ENCODE results near the gene PTPN5. TPM values are rescaled to one million over a fixed set of nuclear protein-coding genes. Genes with fewer than 3 reads are reported as not detected.

The PTPN5 gene
- total RNA-seq, 2 experiments from 2014 or later, result not detected

- no peak overlapping the region for H3K27ac Mint-ChIP-seq
- no peak for ATAC-seq
- no peaks in the 10 kb centered on the region for H3K36me3 Mint-ChIP-seq (ENCODE audit: low read depth)
- CTCF ChIA-PET, result no interaction called here
- TF ChIP-seq CTCF (IDR thresholded peaks at IDR 0.05), result no peak
- H3K4me3 Mint-ChIP-seq, result no peak overlapping the region
- H3K4me1 Mint-ChIP-seq (ENCODE audit: low read depth), result peaks cover 19% of the 10 kb centered on the region
- POLR2A ChIA-PET, result no interaction called here
- H3K27me3 Mint-ChIP-seq, result peaks cover 8% of the 10 kb centered on the region
- DNase-seq, result no peak
- no peaks in the 10 kb centered on the region for H3K9me3 Mint-ChIP-seq
- intact Hi-C loops (cut with micrococcal nuclease), result no loop called here
These were observed 21.0 kb downstream of the PTPN5 start for GRCh38 chr11:18770479-18771125.

- ATAC-seq (no peak), DNase-seq (peak; percentile 12)
- TF ChIP-seq CTCF (IDR thresholded peaks at IDR 0.05), result no peak
- POLR2A ChIA-PET, result no interaction called here
- Mint-ChIP-seq H3K36me3 (ENCODE audit: low read depth) (no peaks in the 10 kb centered on the region), H3K27ac (no peak overlapping the region), H3K4me3 (no peak overlapping the region), H3K4me1 (ENCODE audit: low read depth) (peaks cover 19% of the 10 kb centered on the region), H3K9me3 (no peaks in the 10 kb centered on the region), H3K27me3 (peaks cover 12% of the 10 kb centered on the region)
- CTCF ChIA-PET, result no interaction called here
- intact Hi-C loops (cut with micrococcal nuclease), result no loop called here
These were observed 21.7 kb downstream of the PTPN5 start for GRCh38 chr11:18769802-18770456.

GRCh38 chr11:18768978-18769377, 22.6 kb downstream of the PTPN5 start:
- intact Hi-C loops (cut with micrococcal nuclease), result no loop called here
- no peaks in the 10 kb centered on the region for H3K36me3 Mint-ChIP-seq (ENCODE audit: low read depth)
- no peak overlapping the region for H3K4me3 Mint-ChIP-seq
- ChIA-PET POLR2A (interaction anchor here (1.1 kb wide), 1 partner anchor 258 kb away, joined by 3 read pairs; no protein-coding TSS in a partner anchor), CTCF (interaction anchor here (0.6 to 1.9 kb wide), 9 partner anchors 9 to 1526 kb away, joined by 3 to 13 read pairs (median 4); no protein-coding TSS in a partner anchor)
- no peak for TF ChIP-seq CTCF (IDR thresholded peaks at IDR 0.05)
- H3K27ac Mint-ChIP-seq, result no peak overlapping the region
- H3K27me3 Mint-ChIP-seq, result peaks cover 12% of the 10 kb centered on the region
- no peaks in the 10 kb centered on the region for H3K9me3 Mint-ChIP-seq
- H3K4me1 Mint-ChIP-seq (ENCODE audit: low read depth), result peaks cover 24% of the 10 kb centered on the region
- DNase-seq (no peak), ATAC-seq (no peak)

GRCh38 chr11:18768472-18768901, 23.1 kb downstream of the PTPN5 start:
- no peak for TF ChIP-seq CTCF (IDR thresholded peaks at IDR 0.05)
- intact Hi-C loops (cut with micrococcal nuclease), result no loop called here
- Mint-ChIP-seq H3K9me3 (no peaks in the 10 kb centered on the region), H3K36me3 (ENCODE audit: low read depth) (no peaks in the 10 kb centered on the region), H3K4me1 (ENCODE audit: low read depth) (peaks cover 28% of the 10 kb centered on the region), H3K27me3 (peaks cover 12% of the 10 kb centered on the region), H3K4me3 (no peak overlapping the region), H3K27ac (no peak overlapping the region)
- ChIA-PET CTCF (interaction anchor here (0.6 to 1.9 kb wide), 11 partner anchors 9 to 1526 kb away, joined by 3 to 13 read pairs (median 4); no protein-coding TSS in a partner anchor), POLR2A (interaction anchor here (1.1 kb wide), 1 partner anchor 258 kb away, joined by 3 read pairs; no protein-coding TSS in a partner anchor)
- ATAC-seq, result peak; percentile 76
- DNase-seq, result peak; percentile 58

- intact Hi-C loops (cut with micrococcal nuclease), result no loop called here
- ChIA-PET CTCF (interaction anchor here (0.8 to 5.4 kb wide), 9 partner anchors 10 to 659 kb away, joined by 3 to 55 read pairs (median 5); partner anchors contain the start of gene TSG101), POLR2A (interaction anchor here (1.0 kb wide), 1 partner anchor 45 kb away, joined by 3 read pairs; no protein-coding TSS in a partner anchor)
- ATAC-seq (no peak), DNase-seq (no peak)
- TF ChIP-seq CTCF (IDR thresholded peaks at IDR 0.05), result no peak
- Mint-ChIP-seq H3K27me3 (peaks cover 9% of the 10 kb centered on the region), H3K4me3 (no peak overlapping the region), H3K9me3 (no peaks in the 10 kb centered on the region), H3K4me1 (ENCODE audit: low read depth) (peaks cover 28% of the 10 kb centered on the region), H3K36me3 (ENCODE audit: low read depth) (no peaks in the 10 kb centered on the region), H3K27ac (no peak overlapping the region)
These were observed 25.6 kb downstream of the PTPN5 start for GRCh38 chr11:18766015-18766414.

Data from activated CD8-positive, alpha-beta T cell treated with anti-CD3 and anti-CD28 coated beads for 36 hours (primary cell).